H1 (cell line): ENCODE data around the gene UAP1. TPM values are rescaled to one million over a fixed set of nuclear protein-coding genes. Genes with fewer than 3 reads are reported as not detected.

ENCODE experiments used
- CHD1 ChIP-seq: IDR thresholded peaks from 2 replicates; pipeline ENCODE4 v1.6.1; 2012; ENCODE audit warnings: low read depth, low read length, improper control_type of control experiment
- polyA plus RNA-seq, 7 experiments: library from polyadenylated mRNA; depleted of rRNA in 3 of 7; stranded (reverse) in 5 of 7; unstranded in 2 of 7; fragments of >200 nt in 5 of 7; fragments of 200-250 nt in 2 of 7; gene quantifications; 1 replicate in 5 of 7; 2 replicates in 1 of 7; 4 replicates in 1 of 7; pipeline versions ENCODE4 v1.2.1 to v1.2.3, GENCODE V29; 2011 to 2013; ENCODE audit warnings: missing spikeins in 2 of 7, mixed read lengths in 2 of 7
- total RNA-seq: library from RNA; stranded (reverse); fragmentation: NEBNext Ultra II Directional; extraction: Animal tissue kit (Norgen Biotek cat#: 25700); gene quantifications from 2 replicates; pipeline ENCODE4 v1.2.1, GENCODE V29; 2021

The UAP1 gene
- total and polyA plus RNA-seq, 2 of the 8 experiments (the other 6 are each of a cell fraction or from before 2014, with no cell fraction given): 9.4 to 32.9 TPM

GRCh38 chr1:162565460-162565859, 3.9 kb downstream of the UAP1 start (continued):
- no peak for TF ChIP-seq CHD1
- TF ChIP-seq, all 59 proteins: peak for 0
